ENCODE results near the gene SPN.

- no peak for TF ChIP-seq CTCF (IDR thresholded peaks at IDR 0.05; ENCODE audit: low read depth, low read length)
- no peak for TF ChIP-seq EZH2phosphoT487 (IDR thresholded peaks at IDR 0.05; ENCODE audit: low read depth)
Observed at GRCh38 chr16:29687755-29688154, 24.7 kb downstream of the SPN start.

All from OCI-LY3 (cell line).